AG09319 (cell line): ENCODE measurements around the gene IL22RA1.

Experiments
- DNase-seq: peaks from one replicate; pipeline ENCODE4 v3.0.0-alpha.2; 2010; ENCODE audit warnings: low read depth; ENCODE audit errors: extremely low read depth
- TF ChIP-seq, protein P1 (sequence below): IDR thresholded peaks from 2 replicates; pipeline ENCODE4 v1.5.1; 2011; ENCODE audit warnings: low read depth, mild to moderate bottlenecking, inconsistent platforms, low read length, moderate library complexity

IL22RA1 gene

DNA sequence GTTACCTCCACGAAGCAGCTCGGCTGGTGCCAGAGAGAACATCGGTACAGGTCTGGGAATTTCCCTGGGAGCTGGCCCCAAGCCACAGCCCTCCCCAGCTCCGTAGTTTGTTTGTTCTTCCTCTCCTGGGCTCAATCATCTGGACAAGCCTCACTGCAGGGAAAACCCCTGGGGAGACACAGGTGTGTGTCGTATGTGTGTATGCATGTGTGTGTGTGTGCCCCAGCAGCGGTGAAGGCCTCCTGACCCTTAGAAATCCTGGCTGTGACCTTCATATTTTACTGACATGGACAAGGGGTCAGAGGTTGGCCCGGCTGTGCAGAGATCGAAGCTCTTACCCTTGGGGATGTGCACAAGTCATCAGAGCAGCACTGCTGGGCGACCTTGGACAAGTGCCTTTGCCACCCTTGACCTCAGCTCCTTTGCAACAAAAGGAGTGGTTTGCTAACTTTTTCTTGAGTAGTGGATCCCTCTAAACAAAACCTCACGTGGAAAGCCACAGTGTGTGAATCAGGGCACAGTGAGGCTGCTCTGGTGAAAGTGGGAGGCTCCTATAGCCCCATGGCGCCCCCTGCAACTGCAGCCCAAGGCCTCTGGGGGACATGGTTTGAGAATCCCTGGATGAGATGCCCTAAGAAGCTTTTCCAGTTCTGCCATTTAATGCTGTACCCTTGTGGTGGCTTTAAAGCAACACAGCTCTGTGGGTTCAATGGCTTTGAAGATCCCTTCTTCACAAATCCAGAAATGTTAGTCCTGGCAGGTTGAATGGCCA lies 12.3 kb upstream of the IL22RA1 start:
- DNase-seq, result no peak
- TF ChIP-seq, protein P1, sequence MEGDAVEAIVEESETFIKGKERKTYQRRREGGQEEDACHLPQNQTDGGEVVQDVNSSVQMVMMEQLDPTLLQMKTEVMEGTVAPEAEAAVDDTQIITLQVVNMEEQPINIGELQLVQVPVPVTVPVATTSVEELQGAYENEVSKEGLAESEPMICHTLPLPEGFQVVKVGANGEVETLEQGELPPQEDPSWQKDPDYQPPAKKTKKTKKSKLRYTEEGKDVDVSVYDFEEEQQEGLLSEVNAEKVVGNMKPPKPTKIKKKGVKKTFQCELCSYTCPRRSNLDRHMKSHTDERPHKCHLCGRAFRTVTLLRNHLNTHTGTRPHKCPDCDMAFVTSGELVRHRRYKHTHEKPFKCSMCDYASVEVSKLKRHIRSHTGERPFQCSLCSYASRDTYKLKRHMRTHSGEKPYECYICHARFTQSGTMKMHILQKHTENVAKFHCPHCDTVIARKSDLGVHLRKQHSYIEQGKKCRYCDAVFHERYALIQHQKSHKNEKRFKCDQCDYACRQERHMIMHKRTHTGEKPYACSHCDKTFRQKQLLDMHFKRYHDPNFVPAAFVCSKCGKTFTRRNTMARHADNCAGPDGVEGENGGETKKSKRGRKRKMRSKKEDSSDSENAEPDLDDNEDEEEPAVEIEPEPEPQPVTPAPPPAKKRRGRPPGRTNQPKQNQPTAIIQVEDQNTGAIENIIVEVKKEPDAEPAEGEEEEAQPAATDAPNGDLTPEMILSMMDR, result no peak

DNA sequence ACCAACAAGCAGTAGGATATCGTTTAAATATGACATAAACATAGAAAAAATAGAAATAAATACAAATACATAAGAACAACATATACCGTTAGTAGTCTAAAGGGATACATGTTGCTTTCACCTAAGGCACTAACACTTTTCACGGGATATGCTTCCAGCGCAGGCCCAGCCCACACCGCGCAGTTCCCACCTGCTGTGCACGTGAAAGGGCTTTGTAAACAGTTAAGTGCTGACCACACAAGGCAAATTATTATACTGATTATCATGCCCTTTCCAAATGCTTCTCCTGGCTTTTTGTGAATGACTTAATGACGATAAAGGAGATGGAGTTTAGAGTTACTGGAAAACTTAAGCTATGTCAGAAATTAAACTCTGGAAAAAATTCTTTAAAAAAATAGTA lies 11.3 kb upstream of the IL22RA1 start:
- DNase-seq, result no peak
- TF ChIP-seq, protein P1, result no peak

DNA sequence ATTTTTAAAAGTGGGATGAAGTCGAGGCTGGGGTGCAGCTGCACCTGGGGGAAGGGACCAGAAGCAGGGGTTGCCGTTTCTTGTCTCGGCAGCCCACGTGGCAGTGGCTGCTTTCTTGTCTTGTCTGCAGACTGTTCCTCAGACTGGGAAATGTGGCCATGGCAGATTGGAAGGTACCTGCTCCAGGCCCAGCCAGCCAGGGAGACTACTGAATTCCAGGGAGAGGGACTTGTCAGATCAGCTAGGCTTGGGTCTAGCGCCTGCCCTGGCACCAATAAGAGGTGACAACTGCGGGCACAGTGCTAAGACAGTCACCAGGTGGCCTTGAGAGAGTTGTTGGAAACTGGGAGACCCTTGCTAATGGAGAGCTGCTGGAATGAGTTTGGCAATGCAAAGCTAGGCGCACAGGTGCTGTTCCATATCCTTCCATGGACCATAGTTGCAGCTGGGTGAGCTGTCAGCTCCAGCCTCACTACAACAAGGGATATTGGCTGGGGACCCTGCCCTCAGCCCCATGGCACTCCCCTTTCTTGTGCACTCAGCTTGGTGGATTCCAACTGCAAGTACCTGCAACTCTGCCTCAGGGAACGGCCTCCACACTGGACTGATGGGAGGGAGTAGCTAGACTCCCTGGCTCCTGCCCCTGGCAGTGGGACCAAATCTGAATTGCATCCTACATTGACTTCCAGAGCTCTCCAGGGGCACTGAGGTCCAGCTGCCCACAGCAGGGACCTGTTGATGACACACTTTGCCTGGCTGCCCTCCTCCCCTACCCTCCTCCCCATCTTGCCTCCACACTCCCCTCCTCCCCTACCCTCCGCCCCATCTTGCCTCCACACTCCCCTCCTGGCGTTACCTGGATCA lies 9.9 kb upstream of the IL22RA1 start:
- TF ChIP-seq, protein P1, result no peak
- no peak for DNase-seq

DNA sequence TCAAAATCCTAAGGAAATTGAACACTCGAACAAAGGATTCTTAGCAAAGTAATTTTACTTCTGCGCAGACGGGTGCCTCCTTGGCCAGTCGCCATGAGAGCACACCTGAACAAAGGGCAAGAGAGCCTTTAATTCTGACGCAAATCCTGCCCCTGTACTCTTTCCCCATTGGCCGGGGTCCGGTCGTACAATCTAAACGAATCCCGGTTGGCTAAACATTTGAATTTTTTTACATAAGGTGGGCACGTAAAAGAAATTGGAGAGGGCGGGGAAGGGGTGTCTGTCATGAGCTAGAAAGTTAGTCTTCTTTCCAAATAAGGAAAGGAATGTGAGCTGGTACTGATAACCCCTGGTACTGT lies 8.2 kb upstream of the IL22RA1 start:
- no peak for DNase-seq
- TF ChIP-seq, protein P1, result no peak

DNA sequence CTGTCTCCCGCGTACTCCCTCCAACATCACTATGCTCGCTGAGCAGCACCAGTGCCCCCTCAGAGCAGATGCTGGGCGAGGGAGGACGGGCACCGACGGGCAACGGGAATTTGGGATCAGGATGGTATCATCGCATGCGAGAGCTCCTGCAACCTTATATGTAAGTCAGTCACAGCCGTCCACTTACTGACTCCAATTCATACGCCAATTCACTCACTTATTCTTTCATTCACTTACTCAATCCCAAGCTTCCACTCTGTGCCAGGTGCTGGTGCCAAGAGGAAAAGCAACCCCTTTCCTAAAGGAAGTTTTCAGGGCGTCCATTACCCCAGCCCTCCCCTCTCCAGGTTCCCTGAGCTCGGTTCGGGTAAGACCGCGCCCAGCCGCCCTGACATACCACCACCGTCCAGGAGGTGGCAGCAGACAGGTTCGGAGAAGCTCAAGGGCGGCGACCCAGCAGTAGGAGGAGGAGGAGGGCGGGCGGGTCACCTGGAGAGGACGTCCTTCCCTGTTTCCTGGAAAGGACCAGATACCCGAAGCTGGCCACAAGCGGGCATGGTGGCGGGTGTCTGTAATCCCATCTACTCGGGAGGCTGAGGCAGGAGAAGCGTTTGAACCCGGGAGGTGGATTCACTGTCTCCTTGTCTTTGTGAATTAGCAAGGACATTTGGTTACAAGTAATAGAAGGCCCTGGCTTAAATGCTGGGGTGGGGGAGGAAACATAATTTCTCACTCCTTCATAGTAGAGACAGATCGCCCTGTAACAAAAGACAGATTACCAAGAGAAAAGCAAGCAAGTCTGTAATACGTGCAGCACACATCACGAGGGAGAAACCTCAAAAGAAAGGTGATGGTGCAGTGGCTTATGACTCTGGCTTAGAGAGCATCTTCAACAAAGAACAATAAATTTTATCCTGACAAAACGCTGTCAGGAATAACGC lies 7.6 kb upstream of the IL22RA1 start:
- peak; percentile 46 for DNase-seq
- TF ChIP-seq, protein P1, result peak; percentile 78

DNA sequence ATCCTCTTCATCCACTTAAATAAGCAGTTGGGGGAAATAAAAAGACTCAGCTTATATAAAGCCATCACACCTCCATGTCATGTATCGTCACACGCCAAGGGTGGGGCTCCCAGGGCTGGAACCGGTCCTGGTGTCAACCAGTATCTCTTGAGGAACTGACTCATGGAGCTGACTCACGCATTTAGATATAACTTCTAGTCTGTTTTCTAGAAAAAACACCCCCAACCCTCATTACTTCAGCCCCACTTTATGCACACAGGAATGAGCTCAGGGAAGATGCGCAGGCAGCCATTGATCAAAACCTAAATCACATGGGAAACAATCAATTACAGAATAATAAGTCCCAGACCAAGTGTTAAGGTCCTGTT lies 6.9 kb upstream of the IL22RA1 start:
- no peak for DNase-seq

More for the DNA sequence above, 6.9 kb upstream of the IL22RA1 start:
- TF ChIP-seq, protein P1, result no peak
